OCI-LY7 (cell line): ENCODE results near the gene ARHGAP28. TPM values are rescaled to one million over a fixed set of nuclear protein-coding genes. Genes with fewer than 3 reads are reported as not detected.

ENCODE experiments used
- BruUV-seq: library from RNA; stranded (reverse); fragments of 400-500 nt; replicated peaks from 2 replicates; lab custom pipeline; 2021; lab: Mats Ljungman, UMichigan
- CTCF ChIA-PET: fragments of 300-600 bp; sonication (Branson Sonifier 250); formaldehyde crosslinking; loops from one replicate; lab custom pipeline; 2022; ENCODE audit warnings: antibody characterized with exemption; ENCODE audit not compliant: unreplicated experiment; lab: Charles Lee
- POLR2A ChIA-PET: fragments of 300-600 bp; sonication (Branson Sonifier 250); formaldehyde crosslinking; loops from one replicate; lab custom pipeline; 2022; ENCODE audit warnings: antibody characterized with exemption; lab: Charles Lee
- DNase-seq: peaks from one replicate; pipeline ENCODE4 v3.0.0-alpha.2; 2015; ENCODE audit warnings: low spot score
- H2AFZ ChIP-seq: fragments of 200-600 bp; sonication (generic), shearing (Covaris generic); 2 replicates; pipeline ENCODE4 v1.6.1; 2014; ENCODE audit warnings: mild to moderate bottlenecking, antibody characterized with exemption, low read length, moderate library complexity
- H3K27ac ChIP-seq: fragments of 200-600 bp; sonication (generic); 2 replicates; pipeline ENCODE4 v1.5.1; 2014; ENCODE audit warnings: mixed run types, low read depth, mild to moderate bottlenecking, moderate library complexity, low read length, inconsistent platforms; ENCODE audit not compliant: poor library complexity, severe bottlenecking
- H3K36me3 ChIP-seq: fragments of 200-600 bp; sonication (generic); 2 replicates; pipeline ENCODE4 v1.6.1; 2014; ENCODE audit warnings: mild to moderate bottlenecking, antibody characterized with exemption, low read length, moderate library complexity, mixed read lengths; ENCODE audit not compliant: insufficient read depth
- H3K4me1 ChIP-seq: fragments of 200-600 bp; sonication (generic); 2 replicates; pipeline ENCODE4 v1.5.1; 2014; ENCODE audit warnings: mild to moderate bottlenecking, low read length; ENCODE audit not compliant: insufficient read depth, poor library complexity, severe bottlenecking
- H3K4me2 ChIP-seq: fragments of 200-600 bp; sonication (generic); 2 replicates; pipeline ENCODE4 v1.6.1; 2014; ENCODE audit warnings: mild to moderate bottlenecking, low read length
- H3K4me3 ChIP-seq: fragments of 200-600 bp; sonication (generic); 2 replicates; pipeline ENCODE4 v1.5.1; 2014; ENCODE audit warnings: mild to moderate bottlenecking, low read depth, low read length; ENCODE audit not compliant: poor library complexity, severe bottlenecking
- H3K79me2 ChIP-seq: fragments of 200-600 bp; sonication (generic); 2 replicates; pipeline ENCODE4 v1.6.1; 2016; ENCODE audit warnings: low read depth, mild to moderate bottlenecking, low read length, moderate library complexity, mixed read lengths; ENCODE audit not compliant: insufficient read depth
- H3K9me2 ChIP-seq: fragments of 200-600 bp; sonication (generic); 2 replicates; pipeline ENCODE4 v1.6.1; 2016; ENCODE audit warnings: mild to moderate bottlenecking, low read length, mixed read lengths; ENCODE audit not compliant: insufficient read depth
- H3K9me3 ChIP-seq: fragments of 200-600 bp; sonication (generic); 2 replicates; pipeline ENCODE4 v1.6.1; 2014; ENCODE audit warnings: mild to moderate bottlenecking, mixed run types, low read length, mixed read lengths
- H4K20me1 ChIP-seq: fragments of 200-600 bp; sonication (generic); 2 replicates; pipeline ENCODE4 v1.6.1; 2014; ENCODE audit warnings: mild to moderate bottlenecking, antibody characterized with exemption, low read length, moderate library complexity, mixed read lengths; ENCODE audit not compliant: insufficient read depth
- EZH2phosphoT487 ChIP-seq: fragments of 200-600 bp; sonication (generic); IDR thresholded peaks from 2 replicates; pipeline ENCODE4 v1.6.1; 2018; ENCODE audit warnings: low read depth, borderline replicate concordance, mild to moderate bottlenecking, mixed run types, antibody characterized with exemption, low read length, moderate library complexity, mixed read lengths
- intact Hi-C: fragments of 100-400 bp; cut with micrococcal nuclease; formaldehyde crosslinking; loops from one replicate; pipeline ENCODE4 v1.10.0; 2022; ENCODE audit not compliant: unreplicated experiment
- total RNA-seq, 2 experiments: library from RNA; depleted of rRNA in 1 of 2; stranded (reverse); fragments of >200 nt in 1 of 2; shearing (Covaris generic) in 1 of 2; gene quantifications; 2 replicates each; pipeline ENCODE4 v1.2.3, GENCODE V29; 2014 to 2022
- TF ChIP-seq, protein P1 (sequence below): fragments of 200-600 bp; sonication (generic); conservative IDR thresholded peaks from 2 replicates; pipeline ENCODE4 v1.5.1; 2014; ENCODE audit warnings: mild to moderate bottlenecking, antibody characterized with exemption, low read length, moderate library complexity, mixed read lengths

Gene ARHGAP28
- total RNA-seq, 2 experiments from 2014 or later: not detected

DNA sequence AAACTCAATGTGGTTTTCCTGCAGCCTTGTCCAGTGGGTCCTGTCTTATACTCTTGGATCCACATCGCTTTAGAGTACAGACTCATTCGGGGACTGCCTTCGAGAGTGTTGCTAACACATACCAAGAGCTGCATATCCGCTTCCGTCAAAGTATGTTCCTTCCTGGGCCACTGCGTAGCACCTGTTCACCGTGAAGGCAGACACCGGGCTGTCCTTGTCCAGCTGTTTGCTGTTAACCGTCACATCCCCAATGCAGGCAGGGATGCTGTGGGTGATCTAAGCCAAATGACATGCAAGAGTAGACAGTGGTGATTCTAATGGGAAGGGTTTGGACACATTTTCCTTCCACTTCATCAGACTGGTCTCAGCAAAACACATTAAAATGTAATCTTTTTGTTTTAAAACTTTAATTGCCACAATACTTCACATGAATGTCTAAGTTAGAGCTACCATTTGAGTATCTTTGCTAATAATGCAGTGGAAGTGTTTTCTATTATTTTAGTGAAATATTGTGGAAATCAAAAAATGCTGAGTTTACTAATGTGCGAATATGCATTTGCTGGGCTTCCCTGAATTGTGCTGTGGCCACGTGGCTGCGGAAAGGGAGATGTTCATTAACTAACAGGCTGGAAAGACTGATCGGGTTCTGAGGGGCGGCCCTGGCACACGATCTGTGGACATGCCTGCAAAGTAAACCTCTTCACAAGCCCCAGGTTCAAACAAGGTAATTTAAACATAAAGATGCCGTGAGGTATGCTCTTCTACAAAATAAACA lies 219.0 kb downstream of the ARHGAP28 start:
- no peaks in the 10 kb centered on the region for H3K36me3 ChIP-seq
- no peak for DNase-seq
- POLR2A ChIA-PET: no interaction called here
- no peak overlapping the region for H3K4me3 ChIP-seq
- no peak overlapping the region for H2AFZ ChIP-seq
- no peak overlapping the region for H3K4me2 ChIP-seq
- no peaks in the 10 kb centered on the region for H4K20me1 ChIP-seq
- H3K27ac ChIP-seq: no peak overlapping the region
- no TSS peak for BruUV-seq
- CTCF ChIA-PET: no interaction called here
- no peaks in the 10 kb centered on the region for H3K9me2 ChIP-seq
- TF ChIP-seq EZH2phosphoT487: no peak
- TF ChIP-seq, protein P1, sequence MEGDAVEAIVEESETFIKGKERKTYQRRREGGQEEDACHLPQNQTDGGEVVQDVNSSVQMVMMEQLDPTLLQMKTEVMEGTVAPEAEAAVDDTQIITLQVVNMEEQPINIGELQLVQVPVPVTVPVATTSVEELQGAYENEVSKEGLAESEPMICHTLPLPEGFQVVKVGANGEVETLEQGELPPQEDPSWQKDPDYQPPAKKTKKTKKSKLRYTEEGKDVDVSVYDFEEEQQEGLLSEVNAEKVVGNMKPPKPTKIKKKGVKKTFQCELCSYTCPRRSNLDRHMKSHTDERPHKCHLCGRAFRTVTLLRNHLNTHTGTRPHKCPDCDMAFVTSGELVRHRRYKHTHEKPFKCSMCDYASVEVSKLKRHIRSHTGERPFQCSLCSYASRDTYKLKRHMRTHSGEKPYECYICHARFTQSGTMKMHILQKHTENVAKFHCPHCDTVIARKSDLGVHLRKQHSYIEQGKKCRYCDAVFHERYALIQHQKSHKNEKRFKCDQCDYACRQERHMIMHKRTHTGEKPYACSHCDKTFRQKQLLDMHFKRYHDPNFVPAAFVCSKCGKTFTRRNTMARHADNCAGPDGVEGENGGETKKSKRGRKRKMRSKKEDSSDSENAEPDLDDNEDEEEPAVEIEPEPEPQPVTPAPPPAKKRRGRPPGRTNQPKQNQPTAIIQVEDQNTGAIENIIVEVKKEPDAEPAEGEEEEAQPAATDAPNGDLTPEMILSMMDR: no peak
- H3K79me2 ChIP-seq: no peaks in the 10 kb centered on the region
- H3K4me1 ChIP-seq: no peaks in the 10 kb centered on the region
- intact Hi-C loops: no loop called here
- no peaks in the 10 kb centered on the region for H3K9me3 ChIP-seq

DNA sequence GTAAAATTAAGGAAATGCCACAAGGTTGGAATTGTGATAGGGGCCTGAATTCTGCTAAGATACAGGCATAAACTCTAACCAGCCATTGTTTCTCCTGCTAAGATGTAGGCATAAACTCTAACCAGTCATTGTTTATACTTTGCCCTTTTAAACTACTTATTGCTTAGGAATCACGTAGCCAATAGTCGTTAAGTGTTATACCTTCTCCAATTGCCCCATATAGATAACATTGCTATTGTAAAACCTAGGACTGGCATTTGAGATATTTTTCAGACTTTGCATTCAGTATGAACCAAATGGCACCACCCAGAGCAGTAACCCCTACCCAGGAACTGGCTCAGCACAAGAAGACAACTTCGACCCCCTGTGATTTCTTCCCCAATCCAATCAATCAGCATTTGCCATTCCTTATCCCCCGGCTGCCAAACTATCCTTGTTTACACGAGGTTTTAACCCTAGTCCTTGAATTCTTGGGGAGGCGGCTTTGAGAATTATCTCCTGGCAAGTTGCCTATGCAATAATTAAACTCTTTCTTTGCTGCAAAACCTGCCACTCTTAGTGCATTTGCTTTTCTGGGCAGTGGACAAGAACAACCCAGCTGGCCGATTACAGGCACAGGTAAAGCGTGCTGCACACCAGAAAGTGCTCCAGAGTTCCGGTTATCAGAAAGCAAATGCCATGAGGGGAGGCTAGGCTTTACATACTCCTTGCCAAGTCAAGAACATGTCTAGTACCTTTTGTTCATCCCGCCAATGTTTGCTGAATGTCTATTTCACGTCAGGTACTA lies 220.5 kb downstream of the ARHGAP28 start:
- H3K4me1 ChIP-seq: no peaks in the 10 kb centered on the region
- no peak overlapping the region for H3K4me3 ChIP-seq
- no peaks in the 10 kb centered on the region for H3K79me2 ChIP-seq
- H3K36me3 ChIP-seq: no peaks in the 10 kb centered on the region
- TF ChIP-seq EZH2phosphoT487: no peak
- TF ChIP-seq, protein P1: no peak
- no peaks in the 10 kb centered on the region for H4K20me1 ChIP-seq
- intact Hi-C loops: no loop called here
- no peak for DNase-seq
- no peaks in the 10 kb centered on the region for H3K9me3 ChIP-seq
- no peak overlapping the region for H3K4me2 ChIP-seq
- CTCF ChIA-PET: no interaction called here
- H2AFZ ChIP-seq: no peak overlapping the region
- no TSS peak for BruUV-seq
- no peaks in the 10 kb centered on the region for H3K9me2 ChIP-seq
- no peak overlapping the region for H3K27ac ChIP-seq
- POLR2A ChIA-PET: no interaction called here
